Measurements from ENCODE around the gene S100A11. TPM values are rescaled to one million over a fixed set of nuclear protein-coding genes. Genes with fewer than 3 reads are reported as not detected.

Gene S100A11
- total RNA-seq, 1 experiment from 2014 or later, result 474 TPM

DNA sequence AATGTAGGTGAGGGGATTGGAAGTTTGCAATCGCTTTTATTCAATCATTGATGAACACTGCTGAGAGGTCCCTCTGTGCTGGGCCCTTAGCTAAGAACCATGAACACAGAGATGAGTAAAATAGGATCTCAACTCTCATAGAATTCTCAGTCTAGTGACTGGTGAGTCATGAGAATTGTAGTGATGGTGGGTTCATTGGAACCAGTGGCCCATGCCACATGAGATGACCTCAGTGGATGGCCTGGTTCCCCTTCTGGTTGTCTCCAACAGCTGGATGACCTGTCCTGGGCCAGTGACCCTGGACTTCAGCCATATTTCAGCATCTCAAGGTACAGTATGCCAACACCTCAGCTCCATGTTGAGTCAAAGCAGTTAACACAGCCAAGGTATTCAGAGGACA lies 21.9 kb downstream of the S100A11 start:
- no peaks in the 10 kb centered on the region for H3K36me3 ChIP-seq (ENCODE audit: control insufficient read depth, insufficient read depth, low read length)
- BruUV-seq (replicated peaks), result no TSS peak
- no peak for DNase-seq (ENCODE audit: low read depth, low spot score)
- in situ Hi-C loops (cut with HindIII; ENCODE audit: low pct_unique_long_range_greater_than_20kb, low sequenced_read_pairs), result no loop called here
- H3K27ac ChIP-seq (ENCODE audit: low read length), result no peak overlapping the region
- no peaks in the 10 kb centered on the region for H3K4me1 ChIP-seq (ENCODE audit: control insufficient read depth, insufficient read depth, low read length)
- H3K9me3 ChIP-seq (ENCODE audit: control insufficient read depth, insufficient read depth, low read depth, low read length), result no peaks in the 10 kb centered on the region
- TF ChIP-seq TCF7L2 (IDR thresholded peaks at IDR 0.05; ENCODE audit: low read depth, low read length) (no peak), SIN3A (IDR thresholded peaks at IDR 0.05; ENCODE audit: borderline replicate concordance, insufficient read depth, low read depth, low read length) (no peak), POLR2AphosphoS5 (IDR thresholded peaks at IDR 0.05; ENCODE audit: low read depth, low read length) (no peak)
- TF ChIP-seq, protein P1, sequence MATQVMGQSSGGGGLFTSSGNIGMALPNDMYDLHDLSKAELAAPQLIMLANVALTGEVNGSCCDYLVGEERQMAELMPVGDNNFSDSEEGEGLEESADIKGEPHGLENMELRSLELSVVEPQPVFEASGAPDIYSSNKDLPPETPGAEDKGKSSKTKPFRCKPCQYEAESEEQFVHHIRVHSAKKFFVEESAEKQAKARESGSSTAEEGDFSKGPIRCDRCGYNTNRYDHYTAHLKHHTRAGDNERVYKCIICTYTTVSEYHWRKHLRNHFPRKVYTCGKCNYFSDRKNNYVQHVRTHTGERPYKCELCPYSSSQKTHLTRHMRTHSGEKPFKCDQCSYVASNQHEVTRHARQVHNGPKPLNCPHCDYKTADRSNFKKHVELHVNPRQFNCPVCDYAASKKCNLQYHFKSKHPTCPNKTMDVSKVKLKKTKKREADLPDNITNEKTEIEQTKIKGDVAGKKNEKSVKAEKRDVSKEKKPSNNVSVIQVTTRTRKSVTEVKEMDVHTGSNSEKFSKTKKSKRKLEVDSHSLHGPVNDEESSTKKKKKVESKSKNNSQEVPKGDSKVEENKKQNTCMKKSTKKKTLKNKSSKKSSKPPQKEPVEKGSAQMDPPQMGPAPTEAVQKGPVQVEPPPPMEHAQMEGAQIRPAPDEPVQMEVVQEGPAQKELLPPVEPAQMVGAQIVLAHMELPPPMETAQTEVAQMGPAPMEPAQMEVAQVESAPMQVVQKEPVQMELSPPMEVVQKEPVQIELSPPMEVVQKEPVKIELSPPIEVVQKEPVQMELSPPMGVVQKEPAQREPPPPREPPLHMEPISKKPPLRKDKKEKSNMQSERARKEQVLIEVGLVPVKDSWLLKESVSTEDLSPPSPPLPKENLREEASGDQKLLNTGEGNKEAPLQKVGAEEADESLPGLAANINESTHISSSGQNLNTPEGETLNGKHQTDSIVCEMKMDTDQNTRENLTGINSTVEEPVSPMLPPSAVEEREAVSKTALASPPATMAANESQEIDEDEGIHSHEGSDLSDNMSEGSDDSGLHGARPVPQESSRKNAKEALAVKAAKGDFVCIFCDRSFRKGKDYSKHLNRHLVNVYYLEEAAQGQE (IDR thresholded peaks at IDR 0.05; ENCODE audit: insufficient read depth in 1 of 2, low read depth in 2 of 2, low read length in 1 of 2), result no peak
- TF ChIP-seq, protein P2, sequence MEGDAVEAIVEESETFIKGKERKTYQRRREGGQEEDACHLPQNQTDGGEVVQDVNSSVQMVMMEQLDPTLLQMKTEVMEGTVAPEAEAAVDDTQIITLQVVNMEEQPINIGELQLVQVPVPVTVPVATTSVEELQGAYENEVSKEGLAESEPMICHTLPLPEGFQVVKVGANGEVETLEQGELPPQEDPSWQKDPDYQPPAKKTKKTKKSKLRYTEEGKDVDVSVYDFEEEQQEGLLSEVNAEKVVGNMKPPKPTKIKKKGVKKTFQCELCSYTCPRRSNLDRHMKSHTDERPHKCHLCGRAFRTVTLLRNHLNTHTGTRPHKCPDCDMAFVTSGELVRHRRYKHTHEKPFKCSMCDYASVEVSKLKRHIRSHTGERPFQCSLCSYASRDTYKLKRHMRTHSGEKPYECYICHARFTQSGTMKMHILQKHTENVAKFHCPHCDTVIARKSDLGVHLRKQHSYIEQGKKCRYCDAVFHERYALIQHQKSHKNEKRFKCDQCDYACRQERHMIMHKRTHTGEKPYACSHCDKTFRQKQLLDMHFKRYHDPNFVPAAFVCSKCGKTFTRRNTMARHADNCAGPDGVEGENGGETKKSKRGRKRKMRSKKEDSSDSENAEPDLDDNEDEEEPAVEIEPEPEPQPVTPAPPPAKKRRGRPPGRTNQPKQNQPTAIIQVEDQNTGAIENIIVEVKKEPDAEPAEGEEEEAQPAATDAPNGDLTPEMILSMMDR (IDR thresholded peaks at IDR 0.05), result no peak
- ChIA-PET POLR2A (no interaction called here), CTCF (no interaction called here)
- intact Hi-C loops (cut with micrococcal nuclease; ENCODE audit: unreplicated experiment), result loop anchor here (5.0 kb wide), 1 partner anchor 83 kb away; no protein-coding TSS in a partner anchor
- no peaks in the 10 kb centered on the region for H3K27me3 ChIP-seq (ENCODE audit: control insufficient read depth, insufficient read depth, low read length)
- no peak for ATAC-seq
- no peak overlapping the region for H3K4me3 ChIP-seq (ENCODE audit: low read depth in 2 of 2, low read length in 2 of 2)

DNA sequence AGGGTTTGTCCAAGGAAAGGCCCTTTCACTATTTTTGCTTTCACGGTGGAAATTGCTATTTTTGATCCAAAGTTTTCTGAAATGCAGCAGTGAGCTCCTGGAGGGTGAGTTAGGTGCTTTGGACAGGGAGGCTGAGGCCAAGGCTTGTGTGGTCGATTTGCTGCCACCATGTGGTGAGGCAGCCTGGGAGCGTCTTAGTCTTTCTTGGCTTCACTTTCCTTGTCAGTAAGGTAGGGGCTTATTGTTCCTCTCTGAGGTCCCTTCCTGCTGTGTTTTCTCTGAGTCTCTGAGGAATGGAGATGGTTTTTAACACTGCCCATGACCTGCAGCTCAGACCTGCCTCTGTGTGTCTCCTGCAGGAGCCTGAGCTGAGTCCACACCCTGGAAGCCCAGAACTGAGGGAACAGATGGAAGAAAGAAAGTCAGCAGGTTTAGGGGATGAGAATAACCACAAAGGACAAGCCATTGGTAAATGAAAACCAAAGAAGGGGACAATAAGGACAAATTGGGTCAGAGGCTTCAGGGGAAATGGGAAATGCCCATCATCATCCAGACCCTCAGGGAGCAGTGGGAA lies 23.1 kb downstream of the S100A11 start:
- POLR2A ChIA-PET, result no interaction called here
- DNase-seq (ENCODE audit: low read depth, low spot score) (no peak), ATAC-seq (peak; percentile 80)
- TF ChIP-seq, protein P1 (IDR thresholded peaks at IDR 0.05; ENCODE audit: insufficient read depth in 1 of 2, low read depth in 2 of 2, low read length in 1 of 2), result no peak
- no peak for TF ChIP-seq POLR2AphosphoS5 (IDR thresholded peaks at IDR 0.05; ENCODE audit: low read depth, low read length)
- TF ChIP-seq TCF7L2 (IDR thresholded peaks at IDR 0.05; ENCODE audit: low read depth, low read length), result no peak
- TF ChIP-seq SIN3A (IDR thresholded peaks at IDR 0.05; ENCODE audit: borderline replicate concordance, insufficient read depth, low read depth, low read length), result no peak
- TF ChIP-seq, protein P2 (IDR thresholded peaks at IDR 0.05), result peak; percentile 86
- intact Hi-C loops (cut with micrococcal nuclease; ENCODE audit: unreplicated experiment) (no loop called here), in situ Hi-C loops (cut with HindIII; ENCODE audit: low pct_unique_long_range_greater_than_20kb, low sequenced_read_pairs) (no loop called here)
- CTCF ChIA-PET, result interaction anchor here (1.0 to 1.2 kb wide), 2 partner anchors 10 to 46 kb away, joined by 3 to 4 read pairs; no protein-coding TSS in a partner anchor
- Histone ChIP-seq H3K27me3 (ENCODE audit: control insufficient read depth, insufficient read depth, low read length) (no peaks in the 10 kb centered on the region), H3K4me3 (ENCODE audit: low read depth in 2 of 2, low read length in 2 of 2) (no peak overlapping the region), H3K36me3 (ENCODE audit: control insufficient read depth, insufficient read depth, low read length) (no peaks in the 10 kb centered on the region), H3K27ac (ENCODE audit: low read length) (no peak overlapping the region), H3K9me3 (ENCODE audit: control insufficient read depth, insufficient read depth, low read depth, low read length) (no peaks in the 10 kb centered on the region), H3K4me1 (ENCODE audit: control insufficient read depth, insufficient read depth, low read length) (no peaks in the 10 kb centered on the region)
- no TSS peak for BruUV-seq (replicated peaks)
